Tibial nerve (tissue), 4 donors: ENCODE data around the gene STAB2. TPM values are rescaled to one million over a fixed set of nuclear protein-coding genes. Genes with fewer than 3 reads are reported as not detected.
"Not testable (repeated sequence)": the region's sequence is repeated elsewhere in the genome, so short reads cannot be mapped to it uniquely, and the experiment has no call there.

Source experiments
- DNase-seq, 2 donors: peaks; one replicate each; pipeline ENCODE4 v3.0.0-alpha.2; 2019; ENCODE audit warnings: low spot score in 2 of 2
- H3K27ac ChIP-seq, 4 donors: fragments of 200-600 bp; sonication (generic) in 3 of 4; one replicate each; pipeline ENCODE4 v1.5.1; 2017 to 2019; ENCODE audit warnings: mild to moderate bottlenecking in 1 of 4
- H3K27me3 ChIP-seq, 2 donors: fragments of 200-600 bp; sonication (generic) in 1 of 2; one replicate each; pipeline versions ENCODE4 v1.5.1 to v1.6.0; 2017 to 2019
- H3K36me3 ChIP-seq, 3 donors: fragments of 200-600 bp; sonication (generic); one replicate each; pipeline ENCODE4 v1.5.1; 2018 to 2019
- H3K4me1 ChIP-seq, 4 donors: fragments of 200-600 bp; sonication (generic) in 3 of 4; one replicate each; pipeline ENCODE4 v1.5.1; 2017 to 2019
- H3K4me3 ChIP-seq, 4 donors: fragments of 200-600 bp; sonication (generic) in 3 of 4; one replicate each; pipeline ENCODE4 v1.5.1; 2017 to 2019; ENCODE audit warnings: mild to moderate bottlenecking in 1 of 4, moderate library complexity in 1 of 4
- H3K9me3 ChIP-seq, 4 donors: fragments of 200-600 bp; sonication (generic) in 3 of 4; one replicate each; pipeline ENCODE4 v1.5.1; 2017 to 2019
- EP300 ChIP-seq, 2 donors: sonication (generic); formaldehyde crosslinking; IDR thresholded peaks; one replicate each; pipeline ENCODE4 v1.6.1; 2017; ENCODE audit warnings: antibody characterized with exemption in 2 of 2, mild to moderate bottlenecking in 1 of 2
- POLR2A ChIP-seq, 2 donors: fragments of 450-650 bp; IDR thresholded peaks; one replicate each; pipeline ENCODE4 v1.6.1; 2017; ENCODE audit warnings: antibody characterized with exemption in 2 of 2, mild to moderate bottlenecking in 2 of 2, moderate library complexity in 2 of 2
- WGBS, 2 donors: methylation state at CpG; one replicate each; pipeline ENCODE4 v1.1.5; 2018; 5-methylcytosine and 5-hydroxymethylcytosine counted together
- total RNA-seq, 4 donors: library from RNA; depleted of rRNA; stranded (reverse); fragments of >200 nt; gene quantifications; one replicate each; pipeline ENCODE4 v1.1.0, GENCODE V29; 2016
- TF ChIP-seq, protein P1 (sequence below), 5 experiments: fragments of 200-600 bp in 3 of 5; fragments of 450-650 bp in 2 of 5; sonication (generic) in 3 of 5; IDR thresholded peaks; one replicate each; pipeline ENCODE4 v1.5.1; 2016 to 2019; ENCODE audit warnings: antibody characterized with exemption in 5 of 5, mild to moderate bottlenecking in 3 of 5, moderate library complexity in 2 of 5

STAB2 gene
- total RNA-seq, 4 donors from 2014 or later: 0.20 TPM; not detected in 3

DNA sequence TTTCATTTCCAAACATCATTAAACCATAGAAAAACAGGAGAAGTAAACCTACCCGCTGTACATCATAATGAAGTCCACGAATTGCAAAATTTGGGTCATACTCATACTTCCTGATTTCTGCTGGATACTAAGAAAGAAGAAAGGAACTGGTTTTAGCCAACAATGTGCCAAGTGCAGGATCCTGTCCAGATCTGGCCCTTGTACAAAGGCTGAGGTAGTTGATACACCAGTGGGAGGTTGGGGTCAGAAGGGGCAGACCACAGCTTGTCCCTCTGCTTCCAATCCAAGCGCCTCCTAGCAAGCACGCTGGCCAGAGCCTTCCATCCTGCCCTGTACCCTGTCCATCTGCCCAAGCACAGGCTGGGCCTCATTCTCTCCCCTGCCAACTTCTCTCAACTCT, 219.7 kb downstream of the STAB2 start:
- Histone ChIP-seq H3K4me1 (peaks cover 0 to 51% (median 14%) of the 10 kb centered on the region in 4 donors), H3K9me3 (no peaks in the 10 kb centered on the region), H3K27me3 (no peaks in the 10 kb centered on the region), H3K4me3 (no peak overlapping the region), H3K27ac (no peak overlapping the region), H3K36me3 (peaks cover 0 to 20% (median 0%) of the 10 kb centered on the region in 3 donors)
- DNase-seq: no peak
- WGBS, 2 donors: 79 to 84% methylated on average over 4 of the region's 4 CpGs
- TF ChIP-seq EP300 (IDR thresholded peaks at IDR 0.05) (peak in 1 of 2 donors; percentile 17), POLR2A (IDR thresholded peaks at IDR 0.05) (no peak)
- TF ChIP-seq, protein P1, sequence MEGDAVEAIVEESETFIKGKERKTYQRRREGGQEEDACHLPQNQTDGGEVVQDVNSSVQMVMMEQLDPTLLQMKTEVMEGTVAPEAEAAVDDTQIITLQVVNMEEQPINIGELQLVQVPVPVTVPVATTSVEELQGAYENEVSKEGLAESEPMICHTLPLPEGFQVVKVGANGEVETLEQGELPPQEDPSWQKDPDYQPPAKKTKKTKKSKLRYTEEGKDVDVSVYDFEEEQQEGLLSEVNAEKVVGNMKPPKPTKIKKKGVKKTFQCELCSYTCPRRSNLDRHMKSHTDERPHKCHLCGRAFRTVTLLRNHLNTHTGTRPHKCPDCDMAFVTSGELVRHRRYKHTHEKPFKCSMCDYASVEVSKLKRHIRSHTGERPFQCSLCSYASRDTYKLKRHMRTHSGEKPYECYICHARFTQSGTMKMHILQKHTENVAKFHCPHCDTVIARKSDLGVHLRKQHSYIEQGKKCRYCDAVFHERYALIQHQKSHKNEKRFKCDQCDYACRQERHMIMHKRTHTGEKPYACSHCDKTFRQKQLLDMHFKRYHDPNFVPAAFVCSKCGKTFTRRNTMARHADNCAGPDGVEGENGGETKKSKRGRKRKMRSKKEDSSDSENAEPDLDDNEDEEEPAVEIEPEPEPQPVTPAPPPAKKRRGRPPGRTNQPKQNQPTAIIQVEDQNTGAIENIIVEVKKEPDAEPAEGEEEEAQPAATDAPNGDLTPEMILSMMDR (IDR thresholded peaks at IDR 0.05): no peak

- 87 to 92% methylated on average over 9 of the region's 9 CpGs for WGBS, 2 donors
- no peaks in the 10 kb centered on the region for H3K9me3 ChIP-seq
- peak overlapping the region in 2 of 4 donors; percentile 16 to 38 for H3K27ac ChIP-seq
- H3K4me3 ChIP-seq: no peak overlapping the region
- peaks cover 0 to 22% (median 0%) of the 10 kb centered on the region in 3 donors for H3K36me3 ChIP-seq
- TF ChIP-seq, protein P1 (IDR thresholded peaks at IDR 0.05): no peak
- TF ChIP-seq EP300 (IDR thresholded peaks at IDR 0.05): no peak
- TF ChIP-seq POLR2A (IDR thresholded peaks at IDR 0.05): no peak
- peaks cover 0 to 42% (median 11%) of the 10 kb centered on the region in 4 donors for H3K4me1 ChIP-seq
- DNase-seq: no peak
- no peaks in the 10 kb centered on the region for H3K27me3 ChIP-seq
Measured at GRCh38 chr12:103807561-103808238, 220.6 kb downstream of the STAB2 start.

GRCh38 chr12:103808239-103808880, 221.3 kb downstream of the STAB2 start:
- peaks cover 0 to 29% (median 0%) of the 10 kb centered on the region in 3 donors for H3K36me3 ChIP-seq
- peak overlapping the region in 2 of 4 donors; percentile 16 to 38 for H3K27ac ChIP-seq
- no peaks in the 10 kb centered on the region for H3K27me3 ChIP-seq
- no peak overlapping the region for H3K4me3 ChIP-seq
- H3K9me3 ChIP-seq: no peaks in the 10 kb centered on the region
- 66% methylated on average over 6 of the region's 6 CpGs for WGBS, 2 donors
- TF ChIP-seq, protein P1 (IDR thresholded peaks at IDR 0.05): no peak
- TF ChIP-seq POLR2A (IDR thresholded peaks at IDR 0.05) (no peak), EP300 (IDR thresholded peaks at IDR 0.05) (no peak)
- DNase-seq: no peak
- H3K4me1 ChIP-seq: peaks cover 0 to 40% (median 11%) of the 10 kb centered on the region in 4 donors

DNA sequence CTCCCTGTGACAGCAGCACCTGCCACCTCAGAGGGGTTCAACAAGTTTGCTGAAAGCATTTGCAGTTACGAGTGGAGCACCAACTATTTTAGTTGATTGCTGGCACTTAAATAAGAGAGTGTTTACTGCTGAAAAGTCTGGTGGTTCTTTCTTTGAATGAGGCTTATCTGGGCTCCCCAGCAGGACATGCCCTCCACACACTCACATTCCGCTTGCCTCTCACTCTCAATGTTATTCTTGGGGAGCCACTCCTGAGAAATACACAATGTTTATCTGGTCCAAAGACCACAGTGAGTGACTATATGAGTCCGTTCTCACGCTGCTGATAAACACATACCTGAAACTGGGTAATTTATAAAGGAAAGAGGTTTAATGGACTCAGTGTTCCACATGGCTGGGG, 222.1 kb downstream of the STAB2 start:
- no peak for DNase-seq
- peaks cover 0 to 42% (median 11%) of the 10 kb centered on the region in 4 donors for H3K4me1 ChIP-seq
- H3K9me3 ChIP-seq: no peaks in the 10 kb centered on the region
- WGBS, 2 donors: 94 to 95% methylated on average over 4 of the region's 4 CpGs
- no peak overlapping the region for H3K27ac ChIP-seq
- TF ChIP-seq POLR2A (IDR thresholded peaks at IDR 0.05) (no peak), EP300 (IDR thresholded peaks at IDR 0.05) (no peak)
- TF ChIP-seq, protein P1 (IDR thresholded peaks at IDR 0.05): no peak
- no peaks in the 10 kb centered on the region for H3K27me3 ChIP-seq
- no peak overlapping the region for H3K4me3 ChIP-seq
- H3K36me3 ChIP-seq: peaks cover 0 to 36% (median 0%) of the 10 kb centered on the region in 3 donors

- peaks cover 0 to 46% (median 9%) of the 10 kb centered on the region in 4 donors for H3K4me1 ChIP-seq
- not testable (repeated sequence) for H3K27ac ChIP-seq, H3K27me3 ChIP-seq, H3K4me3 ChIP-seq, H3K9me3 ChIP-seq, DNase-seq
- WGBS, 2 donors: 79 to 83% methylated on average over 7 of the region's 7 CpGs
- H3K36me3 ChIP-seq: peaks cover 0 to 39% (median 0%) of the 10 kb centered on the region in 3 donors
Measured at GRCh38 chr12:103809639-103810038, 222.6 kb downstream of the STAB2 start.
